Measurements from ENCODE around the gene PKHD1. TPM values are rescaled to one million over a fixed set of nuclear protein-coding genes. Genes with fewer than 3 reads are reported as not detected.

The PKHD1 gene
- total and polyA plus RNA-seq, 2 of the 8 experiments (the other 6 are each of a cell fraction or from before 2014, with no cell fraction given), result 0.06 to 0.09 TPM

DNA sequence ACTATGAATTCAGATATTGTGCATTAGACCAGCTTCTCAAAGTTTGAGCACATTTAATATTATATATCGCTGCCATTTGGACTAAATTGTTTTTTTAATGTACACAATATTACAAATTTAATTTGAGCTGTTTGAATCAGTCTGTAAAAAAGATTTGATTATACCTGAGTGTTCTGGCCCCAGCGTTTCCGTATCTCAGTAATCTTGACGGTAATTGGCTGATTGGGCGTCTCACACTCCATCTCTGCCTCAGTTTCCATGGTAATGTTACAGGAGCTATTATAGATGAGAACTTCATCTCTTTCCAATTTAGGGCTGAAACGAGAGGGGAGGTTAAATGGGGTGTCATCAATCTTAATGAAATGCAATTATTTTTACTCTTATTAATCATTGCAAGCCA is 77.3 kb downstream of the PKHD1 start (continued):
- TF ChIP-seq SRF (IDR thresholded peaks at IDR 0.05; ENCODE audit: low read depth, low read length), result no peak

Data from H1 (cell line).